GM12878 (cell line): ENCODE measurements around the gene VPS26A. TPM values are rescaled to one million over a fixed set of nuclear protein-coding genes. Genes with fewer than 3 reads are reported as not detected.

Source experiments
- ATAC-seq: fragments of 200-7000 bp; cut with Tn5 transposase; 3 replicates; pipeline ENCODE4 v1.9.1; 2020; ENCODE audit warnings: mild to moderate bottlenecking, moderate library complexity
- BruUV-seq: library from RNA; stranded (reverse); fragments of 400-500 nt; replicated peaks from 2 replicates; lab custom pipeline; 2021; lab: Mats Ljungman, UMichigan
- CTCF ChIA-PET: fragments of 300-600 bp; sonication (Branson Sonifier 250); formaldehyde crosslinking; extraction: SDS; loops from one replicate; lab custom pipeline; 2021; ENCODE audit warnings: inconsistent platforms; lab: Yijun Ruan, JAX
- POLR2A ChIA-PET: fragments of 350-600 bp; formaldehyde crosslinking; extraction: SDS; loops from one replicate; lab custom pipeline; 2021; ENCODE audit warnings: inconsistent platforms; lab: Charles Lee
- RAD21 ChIA-PET: fragments of 300-600 bp; sonication (Branson Sonifier 250); formaldehyde crosslinking; loops from one replicate; lab custom pipeline; 2023; ENCODE audit warnings: antibody characterized with exemption; ENCODE audit not compliant: unreplicated experiment; lab: Charles Lee
- SMC1A ChIA-PET: fragments of 300-600 bp; sonication (Branson Sonifier 250); formaldehyde crosslinking; loops from one replicate; lab custom pipeline; 2023; ENCODE audit not compliant: unreplicated experiment, uncharacterized antibody; lab: Charles Lee
- DNase-seq: peaks from one replicate; pipeline ENCODE4 v3.0.0-alpha.2; 2011; ENCODE audit warnings: low read depth, low spot score
- FAIRE-seq: peaks from 3 replicates; lab custom pipeline; 2011; peaks lifted over from hg19 to GRCh38; lab: Jason Lieb, UNC
- H2AFZ ChIP-seq: 2 replicates; pipeline ENCODE4 v1.6.0; 2011; ENCODE audit warnings: low read depth, low read length, control low read depth; ENCODE audit not compliant: control insufficient read depth
- H3K27ac ChIP-seq: 2 replicates; pipeline ENCODE4 v1.5.1; 2011; ENCODE audit warnings: control low read depth; ENCODE audit not compliant: control insufficient read depth, insufficient read depth
- H3K27me3 ChIP-seq, 2 experiments: replicated peaks in 1 of 2; 2 replicates each; pipeline versions ENCODE4 v1.6.0 to v1.6.1; 2011; ENCODE audit warnings: low read length in 1 of 2; ENCODE audit not compliant: control insufficient read depth in 2 of 2, insufficient read depth in 2 of 2
- H3K36me3 ChIP-seq, 2 experiments: 2 replicates each; pipeline ENCODE4 v1.5.1; 2011; ENCODE audit warnings: low read length in 1 of 2; ENCODE audit not compliant: control insufficient read depth in 2 of 2, insufficient read depth in 2 of 2
- H3K4me1 ChIP-seq: 2 replicates; pipeline ENCODE4 v1.6.1; 2011; ENCODE audit warnings: mild to moderate bottlenecking, low read length, moderate library complexity, mixed read lengths; ENCODE audit not compliant: control insufficient read depth, insufficient read depth
- H3K4me2 ChIP-seq: 2 replicates; pipeline ENCODE4 v1.6.0; 2011; ENCODE audit warnings: control low read depth; ENCODE audit not compliant: control insufficient read depth, insufficient read depth
- H3K4me3 ChIP-seq: fragments of 200-600 bp; sonication (generic); 2 replicates; pipeline ENCODE4 v1.5.1; 2016
- H3K79me2 ChIP-seq: 2 replicates; pipeline ENCODE4 v1.6.0; 2011; ENCODE audit warnings: low read length; ENCODE audit not compliant: control insufficient read depth, insufficient read depth
- H3K9ac ChIP-seq: 2 replicates; pipeline ENCODE4 v1.8.0; 2011; ENCODE audit warnings: low read length, control low read depth, mixed read lengths; ENCODE audit not compliant: control insufficient read depth, insufficient read depth
- H3K9me3 ChIP-seq: replicated peaks from 3 replicates; pipeline ENCODE4 v1.5.1; 2011; ENCODE audit warnings: mild to moderate bottlenecking, low read length; ENCODE audit not compliant: control insufficient read depth, insufficient read depth
- H4K20me1 ChIP-seq: 2 replicates; pipeline ENCODE4 v1.6.0; 2011; ENCODE audit not compliant: control insufficient read depth, insufficient read depth
- CBX3 ChIP-seq: fragments of 200-600 bp; sonication (generic); IDR thresholded peaks from 2 replicates; pipeline ENCODE4 v1.6.1; 2016; ENCODE audit warnings: low read depth, borderline replicate concordance
- EGR1 ChIP-seq, 2 experiments: IDR thresholded peaks; 1 replicate in 1 of 2; 2 replicates in 1 of 2; pipeline ENCODE4 v1.6.1; 2011 to 2012; ENCODE audit warnings: low read depth in 2 of 2, low read length in 2 of 2, borderline replicate concordance in 1 of 2, mild to moderate bottlenecking in 1 of 2, moderate library complexity in 1 of 2
- FOXK2 ChIP-seq: fragments of 450-650 bp; IDR thresholded peaks from 2 replicates; pipeline ENCODE4 v1.6.1; 2017; ENCODE audit warnings: mild to moderate bottlenecking, moderate library complexity
- FOXM1 ChIP-seq: IDR thresholded peaks from 2 replicates; pipeline ENCODE4 v1.6.1; 2012; ENCODE audit warnings: low read depth, mild to moderate bottlenecking, inconsistent platforms, low read length, moderate library complexity
- HDAC6 ChIP-seq: fragments of 200-600 bp; sonication (generic); IDR thresholded peaks from one replicate; pipeline ENCODE4 v1.8.0; 2017; ENCODE audit warnings: antibody characterized with exemption; ENCODE audit not compliant: unreplicated experiment
- KDM1A ChIP-seq: fragments of 200-600 bp; sonication (generic); IDR thresholded peaks from 2 replicates; pipeline ENCODE4 v1.6.1; 2016; ENCODE audit warnings: borderline replicate concordance
- LARP7 ChIP-seq: fragments of 450-650 bp; IDR thresholded peaks from 2 replicates; pipeline ENCODE4 v1.6.1; 2017; ENCODE audit warnings: mild to moderate bottlenecking
- NFYB ChIP-seq: IDR thresholded peaks from 2 replicates; pipeline ENCODE4 v1.6.1; 2011; ENCODE audit warnings: low read depth, mild to moderate bottlenecking, low read length, improper control_type of control experiment, moderate library complexity; ENCODE audit not compliant: insufficient read depth
- NR2C2 ChIP-seq: IDR thresholded peaks from 2 replicates; pipeline ENCODE4 v1.6.1; 2011; ENCODE audit warnings: borderline replicate concordance, low read depth; ENCODE audit not compliant: control insufficient read depth, insufficient read length
- POLR2A ChIP-seq: IDR thresholded peaks from 2 replicates; pipeline ENCODE4 v1.6.1; 2011; ENCODE audit warnings: low read depth, mild to moderate bottlenecking, low read length
- SIX5 ChIP-seq: IDR thresholded peaks from 2 replicates; pipeline ENCODE4 v1.6.1; 2011; ENCODE audit warnings: mild to moderate bottlenecking, low read depth, low read length, moderate library complexity; ENCODE audit not compliant: severe bottlenecking
- SMAD5 ChIP-seq: IDR thresholded peaks from 2 replicates; pipeline ENCODE4 v1.6.1; 2016; ENCODE audit warnings: antibody characterized with exemption, low read depth
- TBL1XR1 ChIP-seq: IDR thresholded peaks from 2 replicates; pipeline ENCODE4 v1.6.1; 2012; ENCODE audit warnings: low read depth, low read length, improper control_type of control experiment
- whole genome bisulfite sequencing: methylation state at CpG from one replicate; pipeline ENCODE4 v1.1.6; 2016; ENCODE audit warnings: low lambda C conversion rate; ENCODE audit not compliant: insufficient replicate concordance, insufficient coverage; ENCODE audit errors: missing lambda C conversion rate; 5-methylcytosine and 5-hydroxymethylcytosine counted together
- in situ Hi-C: fragments of 300-500 bp; cut with MboI; formaldehyde crosslinking; loops from 9 replicates; pipeline ENCODE4 v1.14.3; 2018; ENCODE audit warnings: mixed read lengths
- intact Hi-C: fragments of 100-400 bp; cut with micrococcal nuclease; formaldehyde crosslinking; loops from one replicate; pipeline ENCODE4 v1.14.2; 2022; ENCODE audit not compliant: unreplicated experiment
- polyA plus RNA-seq, 11 experiments: library from polyadenylated mRNA; depleted of rRNA in 4 of 11; unstranded in 6 of 11; stranded (reverse) in 5 of 11; fragments of >200 nt; fragmentation: Nextera tagmentation in 4 of 11; fragmentation: Illumina TruSeq in 1 of 11; extraction: Ambion mirVana in 4 of 11; extraction: Trizol in 1 of 11; gene quantifications; 1 replicate in 1 of 11; 2 replicates in 10 of 11; pipeline versions ENCODE4 v1.2.1 to v1.2.3, GENCODE V29; 2011 to 2016; ENCODE audit warnings: inconsistent platforms in 2 of 11, missing spikeins in 2 of 11, low read depth in 1 of 11
- total RNA-seq, 4 experiments: library from RNA; depleted of rRNA in 3 of 4; stranded (reverse); fragments of >200 nt in 3 of 4; fragmentation: Illumina TruSeq in 1 of 4; extraction: Trizol in 1 of 4; gene quantifications; 2 replicates each; pipeline versions ENCODE4 v1.2.1 to v1.2.3, GENCODE V29; 2013 to 2021
- TF ChIP-seq, protein P1 (sequence below): fragments of 450-650 bp; IDR thresholded peaks from 2 replicates; pipeline ENCODE4 v1.6.1; 2018; ENCODE audit warnings: borderline replicate concordance, mild to moderate bottlenecking; ENCODE audit not compliant: partially characterized antibody
- TF ChIP-seq, protein P2 (sequence below): fragments of 450-650 bp; IDR thresholded peaks from 2 replicates; pipeline ENCODE4 v1.6.1; 2017; ENCODE audit warnings: mild to moderate bottlenecking, moderate library complexity
- TF ChIP-seq, protein P3 (sequence below): IDR thresholded peaks from 2 replicates; pipeline ENCODE4 v1.6.1; 2012; ENCODE audit warnings: low read length, inconsistent platforms

Gene VPS26A
- total and polyA plus RNA-seq, 10 of the 15 experiments (the other 5 are each of a cell fraction or from before 2014, with no cell fraction given), result 16.8 to 72.3 (median 26.8) TPM

DNA sequence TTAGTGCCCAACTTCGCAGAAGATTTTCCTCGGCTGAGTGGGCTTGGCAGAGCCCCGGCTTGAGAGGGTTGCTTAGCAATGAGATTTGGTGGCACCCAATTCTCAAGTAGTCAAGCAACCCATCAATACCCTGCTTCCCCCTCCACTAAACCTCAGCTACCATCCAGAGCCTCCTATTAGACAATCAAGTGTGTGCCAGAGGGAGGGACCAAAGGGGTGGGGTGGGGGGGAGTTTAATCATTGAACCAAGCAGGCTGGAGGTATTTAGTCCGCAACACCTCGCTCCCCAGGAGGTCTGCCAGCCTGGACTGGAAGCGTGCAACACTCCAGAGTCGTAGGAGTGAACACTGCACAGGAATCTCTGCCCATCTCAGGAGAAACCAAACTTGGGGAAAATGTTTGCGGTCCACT, 96.1 kb downstream of the VPS26A start, which contains the start of gene HKDC1 (continued):
- TF ChIP-seq, protein P1, sequence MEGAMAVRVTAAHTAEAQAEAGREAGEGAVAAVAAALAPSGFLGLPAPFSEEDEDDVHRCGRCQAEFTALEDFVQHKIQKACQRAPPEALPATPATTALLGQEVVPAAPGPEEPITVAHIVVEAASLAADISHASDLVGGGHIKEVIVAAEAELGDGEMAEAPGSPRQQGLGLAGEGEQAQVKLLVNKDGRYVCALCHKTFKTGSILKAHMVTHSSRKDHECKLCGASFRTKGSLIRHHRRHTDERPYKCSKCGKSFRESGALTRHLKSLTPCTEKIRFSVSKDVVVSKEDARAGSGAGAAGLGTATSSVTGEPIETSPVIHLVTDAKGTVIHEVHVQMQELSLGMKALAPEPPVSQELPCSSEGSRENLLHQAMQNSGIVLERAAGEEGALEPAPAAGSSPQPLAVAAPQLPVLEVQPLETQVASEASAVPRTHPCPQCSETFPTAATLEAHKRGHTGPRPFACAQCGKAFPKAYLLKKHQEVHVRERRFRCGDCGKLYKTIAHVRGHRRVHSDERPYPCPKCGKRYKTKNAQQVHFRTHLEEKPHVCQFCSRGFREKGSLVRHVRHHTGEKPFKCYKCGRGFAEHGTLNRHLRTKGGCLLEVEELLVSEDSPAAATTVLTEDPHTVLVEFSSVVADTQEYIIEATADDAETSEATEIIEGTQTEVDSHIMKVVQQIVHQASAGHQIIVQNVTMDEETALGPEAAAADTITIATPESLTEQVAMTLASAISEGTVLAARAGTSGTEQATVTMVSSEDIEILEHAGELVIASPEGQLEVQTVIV, result no peak
- TF ChIP-seq SIX5, result no peak
- TF ChIP-seq, protein P2, sequence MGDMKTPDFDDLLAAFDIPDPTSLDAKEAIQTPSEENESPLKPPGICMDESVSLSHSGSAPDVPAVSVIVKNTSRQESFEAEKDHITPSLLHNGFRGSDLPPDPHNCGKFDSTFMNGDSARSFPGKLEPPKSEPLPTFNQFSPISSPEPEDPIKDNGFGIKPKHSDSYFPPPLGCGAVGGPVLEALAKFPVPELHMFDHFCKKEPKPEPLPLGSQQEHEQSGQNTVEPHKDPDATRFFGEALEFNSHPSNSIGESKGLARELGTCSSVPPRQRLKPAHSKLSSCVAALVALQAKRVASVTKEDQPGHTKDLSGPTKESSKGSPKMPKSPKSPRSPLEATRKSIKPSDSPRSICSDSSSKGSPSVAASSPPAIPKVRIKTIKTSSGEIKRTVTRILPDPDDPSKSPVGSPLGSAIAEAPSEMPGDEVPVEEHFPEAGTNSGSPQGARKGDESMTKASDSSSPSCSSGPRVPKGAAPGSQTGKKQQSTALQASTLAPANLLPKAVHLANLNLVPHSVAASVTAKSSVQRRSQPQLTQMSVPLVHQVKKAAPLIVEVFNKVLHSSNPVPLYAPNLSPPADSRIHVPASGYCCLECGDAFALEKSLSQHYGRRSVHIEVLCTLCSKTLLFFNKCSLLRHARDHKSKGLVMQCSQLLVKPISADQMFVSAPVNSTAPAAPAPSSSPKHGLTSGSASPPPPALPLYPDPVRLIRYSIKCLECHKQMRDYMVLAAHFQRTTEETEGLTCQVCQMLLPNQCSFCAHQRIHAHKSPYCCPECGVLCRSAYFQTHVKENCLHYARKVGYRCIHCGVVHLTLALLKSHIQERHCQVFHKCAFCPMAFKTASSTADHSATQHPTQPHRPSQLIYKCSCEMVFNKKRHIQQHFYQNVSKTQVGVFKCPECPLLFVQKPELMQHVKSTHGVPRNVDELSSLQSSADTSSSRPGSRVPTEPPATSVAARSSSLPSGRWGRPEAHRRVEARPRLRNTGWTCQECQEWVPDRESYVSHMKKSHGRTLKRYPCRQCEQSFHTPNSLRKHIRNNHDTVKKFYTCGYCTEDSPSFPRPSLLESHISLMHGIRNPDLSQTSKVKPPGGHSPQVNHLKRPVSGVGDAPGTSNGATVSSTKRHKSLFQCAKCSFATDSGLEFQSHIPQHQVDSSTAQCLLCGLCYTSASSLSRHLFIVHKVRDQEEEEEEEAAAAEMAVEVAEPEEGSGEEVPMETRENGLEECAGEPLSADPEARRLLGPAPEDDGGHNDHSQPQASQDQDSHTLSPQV, result no peak

DNA sequence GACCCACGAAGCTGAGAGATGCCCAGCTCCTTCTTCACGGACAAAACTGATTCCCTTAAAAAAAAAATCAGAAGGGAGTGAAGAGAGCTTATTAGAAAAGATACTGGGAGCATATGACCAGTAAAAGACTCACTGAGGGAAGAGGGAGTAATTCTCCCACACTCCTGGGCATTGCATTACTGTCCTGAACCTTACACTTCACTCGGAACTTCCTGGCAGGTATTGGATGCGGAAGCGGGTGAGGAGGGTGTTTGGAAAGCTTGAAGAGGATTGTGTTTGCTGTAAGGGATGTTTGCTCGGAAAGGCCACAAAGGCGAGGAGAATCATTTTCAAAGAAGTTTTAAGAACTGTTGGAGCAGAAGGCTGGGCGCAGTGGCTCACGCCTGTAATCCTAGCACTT, 96.5 kb downstream of the VPS26A start:
- RAD21 ChIA-PET, result interaction anchor here (0.7 to 1.5 kb wide), 2 partner anchors 9 to 215 kb away, joined by 3 to 8 read pairs; no protein-coding TSS in a partner anchor
- BruUV-seq, result no TSS peak
- ATAC-seq (no peak), FAIRE-seq (no peak), DNase-seq (no peak)
- Histone ChIP-seq H2AFZ (no peak overlapping the region), H3K27ac (no peak overlapping the region), H3K27me3 (no peaks in the 10 kb centered on the region), H3K9me3 (no peaks in the 10 kb centered on the region), H3K4me1 (peaks cover 22% of the 10 kb centered on the region), H3K79me2 (no peaks in the 10 kb centered on the region), H3K4me2 (no peak overlapping the region), H3K9ac (no peak overlapping the region), H4K20me1 (no peaks in the 10 kb centered on the region), H3K4me3 (no peak overlapping the region), H3K36me3 (no peaks in the 10 kb centered on the region)
- intact Hi-C loops, result loop anchor here (5.0 to 10.0 kb wide), 2 partner anchors 96 to 218 kb away; partner anchors contain the start of gene VPS26A
- POLR2A ChIA-PET, result no interaction called here
- in situ Hi-C loops, result loop anchor here (10.0 kb wide), 1 partner anchor 226 kb away; no protein-coding TSS in a partner anchor
- WGBS, result 82% methylated on average over 9 of the region's 9 CpGs
- CTCF ChIA-PET, result interaction anchor here (1.0 to 2.0 kb wide), 4 partner anchors 15 to 215 kb away, joined by 3 to 10 read pairs (median 4); no protein-coding TSS in a partner anchor
- TF ChIP-seq NR2C2 (no peak), TBL1XR1 (no peak), CBX3 (no peak), HDAC6 (no peak), FOXK2 (no peak), NFYB (no peak), FOXM1 (no peak), LARP7 (no peak), POLR2A (no peak), KDM1A (no peak), SMAD5 (no peak), EGR1 (IDR thresholded peaks at IDR 0.05; ENCODE audit: borderline replicate concordance in 1 of 2, low read depth in 2 of 2, low read length in 2 of 2) (no peak)
- TF ChIP-seq, protein P3, sequence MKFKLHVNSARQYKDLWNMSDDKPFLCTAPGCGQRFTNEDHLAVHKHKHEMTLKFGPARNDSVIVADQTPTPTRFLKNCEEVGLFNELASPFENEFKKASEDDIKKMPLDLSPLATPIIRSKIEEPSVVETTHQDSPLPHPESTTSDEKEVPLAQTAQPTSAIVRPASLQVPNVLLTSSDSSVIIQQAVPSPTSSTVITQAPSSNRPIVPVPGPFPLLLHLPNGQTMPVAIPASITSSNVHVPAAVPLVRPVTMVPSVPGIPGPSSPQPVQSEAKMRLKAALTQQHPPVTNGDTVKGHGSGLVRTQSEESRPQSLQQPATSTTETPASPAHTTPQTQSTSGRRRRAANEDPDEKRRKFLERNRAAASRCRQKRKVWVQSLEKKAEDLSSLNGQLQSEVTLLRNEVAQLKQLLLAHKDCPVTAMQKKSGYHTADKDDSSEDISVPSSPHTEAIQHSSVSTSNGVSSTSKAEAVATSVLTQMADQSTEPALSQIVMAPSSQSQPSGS, result no peak
- SMC1A ChIA-PET, result interaction anchor here (1.1 to 4.3 kb wide), 4 partner anchors 16 to 215 kb away, joined by 3 to 33 read pairs (median 5); no protein-coding TSS in a partner anchor
